GM15510 (cell line): Measurements from ENCODE around the gene ANO6.

Source experiments
- POLR2A ChIP-seq: IDR thresholded peaks from 3 replicates; pipeline ENCODE4 v1.6.1; 2011; ENCODE audit warnings: borderline replicate concordance; ENCODE audit not compliant: insufficient read length; ENCODE audit errors: extremely low read depth

Gene ANO6

GRCh38 chr12:45356822-45357538 lies 141.1 kb downstream of the ANO6 start:
- TF ChIP-seq POLR2A = no peak

- TF ChIP-seq POLR2A = no peak
These were observed 141.9 kb downstream of the ANO6 start for GRCh38 chr12:45357539-45358417.

- no peak for TF ChIP-seq POLR2A
These were observed 146.4 kb downstream of the ANO6 start for GRCh38 chr12:45362291-45362690.

- no peak for TF ChIP-seq POLR2A
These were observed 148.0 kb downstream of the ANO6 start for GRCh38 chr12:45363903-45364302.

- no peak for TF ChIP-seq POLR2A
These were observed 153.1 kb downstream of the ANO6 start for GRCh38 chr12:45368841-45369489.

- no peak for TF ChIP-seq POLR2A
These were observed 161.9 kb downstream of the ANO6 start for GRCh38 chr12:45377815-45378214.

- TF ChIP-seq POLR2A = no peak
These were observed 163.4 kb downstream of the ANO6 start for GRCh38 chr12:45379261-45379660.

- no peak for TF ChIP-seq POLR2A
These were observed 165.5 kb downstream of the ANO6 start for GRCh38 chr12:45381351-45381750.

GRCh38 chr12:45388545-45388944 lies 172.7 kb downstream of the ANO6 start:
- no peak for TF ChIP-seq POLR2A

- no peak for TF ChIP-seq POLR2A
These were observed 173.5 kb downstream of the ANO6 start for GRCh38 chr12:45389426-45389825.

- TF ChIP-seq POLR2A = no peak
These were observed 182.7 kb downstream of the ANO6 start for GRCh38 chr12:45398552-45398951.

GRCh38 chr12:45400991-45401390 lies 185.1 kb downstream of the ANO6 start:
- TF ChIP-seq POLR2A = no peak

GRCh38 chr12:45402288-45402687 lies 186.4 kb downstream of the ANO6 start:
- no peak for TF ChIP-seq POLR2A

GRCh38 chr12:45406988-45407850 lies 191.3 kb downstream of the ANO6 start:
- no peak for TF ChIP-seq POLR2A

GRCh38 chr12:45407981-45408728 lies 192.3 kb downstream of the ANO6 start:
- TF ChIP-seq POLR2A = no peak

- TF ChIP-seq POLR2A = no peak
These were observed 192.8 kb downstream of the ANO6 start for GRCh38 chr12:45408729-45409114.
